A673 (cell line): ENCODE measurements around the gene KLHL14. TPM values are rescaled to one million over a fixed set of nuclear protein-coding genes. Genes with fewer than 3 reads are reported as not detected.
A peak's percentile ranks its signal among the peaks of the same experiment; 100 is the strongest.

Experiments used
- BruUV-seq: library from RNA; stranded (reverse); fragments of 400-500 nt; replicated peaks from 2 replicates; lab custom pipeline; 2021; lab: Mats Ljungman, UMichigan
- CTCF ChIA-PET: fragments of 300-600 bp; sonication (Branson Sonifier 250); formaldehyde crosslinking; loops from one replicate; lab custom pipeline; 2022; ENCODE audit warnings: antibody characterized with exemption; lab: Charles Lee
- POLR2A ChIA-PET: fragments of 300-600 bp; sonication (Branson Sonifier 250); formaldehyde crosslinking; loops from one replicate; lab custom pipeline; 2022; ENCODE audit warnings: antibody characterized with exemption; ENCODE audit not compliant: low non-redundant PET; lab: Charles Lee
- DNase-seq: peaks from one replicate; pipeline ENCODE4 v3.0.0-alpha.2; 2015; ENCODE audit warnings: low spot score
- H3K27ac ChIP-seq: fragments of 200-600 bp; sonication (generic); 2 replicates; pipeline ENCODE4 v1.5.1; 2016; ENCODE audit warnings: mixed run types, low read depth, mild to moderate bottlenecking, mixed read lengths, antibody characterized with exemption, low read length; ENCODE audit not compliant: poor library complexity, severe bottlenecking
- H3K27me3 ChIP-seq: fragments of 200-600 bp; sonication (generic); replicated peaks from 2 replicates; pipeline ENCODE4 v1.6.1; 2017; ENCODE audit warnings: mixed run types, low read depth, mild to moderate bottlenecking, mixed read lengths, antibody characterized with exemption, low read length; ENCODE audit not compliant: insufficient read depth, poor library complexity
- H3K36me3 ChIP-seq: fragments of 200-600 bp; sonication (generic); 2 replicates; pipeline ENCODE4 v1.6.1; 2016; ENCODE audit warnings: mixed run types, mild to moderate bottlenecking, mixed read lengths, antibody characterized with exemption, low read length; ENCODE audit not compliant: insufficient read depth, poor library complexity, severe bottlenecking
- H3K4me1 ChIP-seq: fragments of 200-600 bp; sonication (generic); 2 replicates; pipeline ENCODE4 v1.6.1; 2017; ENCODE audit warnings: mixed run types, mild to moderate bottlenecking, mixed read lengths, antibody characterized with exemption, low read length; ENCODE audit not compliant: insufficient read depth, poor library complexity, severe bottlenecking
- H3K4me3 ChIP-seq: fragments of 200-600 bp; sonication (generic); 2 replicates; pipeline ENCODE4 v1.5.1; 2016; ENCODE audit warnings: low read depth, mixed run types, mild to moderate bottlenecking, mixed read lengths, low read length; ENCODE audit not compliant: poor library complexity, severe bottlenecking
- H3K9me3 ChIP-seq: fragments of 200-600 bp; sonication (generic); 2 replicates; pipeline ENCODE4 v1.6.1; 2016; ENCODE audit warnings: mixed run types, low read depth, mild to moderate bottlenecking, mixed read lengths, antibody characterized with exemption, low read length; ENCODE audit not compliant: poor library complexity, severe bottlenecking
- EZH2 ChIP-seq: fragments of 200-600 bp; sonication (generic); IDR thresholded peaks from 2 replicates; pipeline ENCODE4 v1.6.1; 2017; ENCODE audit warnings: borderline replicate concordance, low read depth, mild to moderate bottlenecking, mixed read lengths, antibody characterized with exemption, low read length; ENCODE audit not compliant: poor library complexity, severe bottlenecking
- intact Hi-C: fragments of 100-400 bp; cut with micrococcal nuclease; formaldehyde crosslinking; loops from one replicate; pipeline ENCODE4 v1.10.0; 2022; ENCODE audit not compliant: unreplicated experiment
- total RNA-seq: library from RNA; stranded (reverse); gene quantifications from 2 replicates; pipeline ENCODE4 v1.2.3, GENCODE V29; 2021
- TF ChIP-seq, protein P1 (sequence below): fragments of 300-800, 200-600 bp; sonication (generic); conservative IDR thresholded peaks from 2 replicates; pipeline ENCODE4 v1.5.1; 2017; ENCODE audit warnings: low read depth, mild to moderate bottlenecking, antibody characterized with exemption, low read length, moderate library complexity, mixed read lengths

The KLHL14 gene
- total RNA-seq, 1 experiment from 2014 or later: 2.3 TPM

DNA sequence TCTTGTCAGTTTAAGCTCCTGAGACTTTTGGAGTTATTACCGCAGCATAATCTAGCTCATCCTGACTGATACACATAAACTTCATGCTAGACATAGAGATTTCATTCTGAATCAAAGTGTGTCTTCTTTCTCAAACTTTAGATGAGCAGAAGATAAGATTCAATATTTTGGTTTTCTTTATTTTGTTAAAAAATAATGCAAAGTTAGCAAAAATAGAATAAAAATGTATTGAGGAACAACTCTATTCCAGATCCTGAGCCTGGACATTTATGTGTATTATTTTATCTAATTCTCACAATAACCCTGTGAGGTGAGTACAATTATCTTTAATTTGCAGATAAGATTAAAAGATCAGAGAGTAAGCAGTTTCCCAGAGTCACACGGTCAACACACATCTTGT, 38.4 kb downstream of the KLHL14 start:
- Histone ChIP-seq H3K4me3 (no peak overlapping the region), H3K27ac (no peak overlapping the region), H3K9me3 (no peaks in the 10 kb centered on the region), H3K4me1 (no peaks in the 10 kb centered on the region), H3K36me3 (no peaks in the 10 kb centered on the region), H3K27me3 (no peaks in the 10 kb centered on the region)
- intact Hi-C loops: no loop called here
- CTCF ChIA-PET: no interaction called here
- POLR2A ChIA-PET: no interaction called here
- DNase-seq: no peak
- no TSS peak for BruUV-seq
- TF ChIP-seq, protein P1, sequence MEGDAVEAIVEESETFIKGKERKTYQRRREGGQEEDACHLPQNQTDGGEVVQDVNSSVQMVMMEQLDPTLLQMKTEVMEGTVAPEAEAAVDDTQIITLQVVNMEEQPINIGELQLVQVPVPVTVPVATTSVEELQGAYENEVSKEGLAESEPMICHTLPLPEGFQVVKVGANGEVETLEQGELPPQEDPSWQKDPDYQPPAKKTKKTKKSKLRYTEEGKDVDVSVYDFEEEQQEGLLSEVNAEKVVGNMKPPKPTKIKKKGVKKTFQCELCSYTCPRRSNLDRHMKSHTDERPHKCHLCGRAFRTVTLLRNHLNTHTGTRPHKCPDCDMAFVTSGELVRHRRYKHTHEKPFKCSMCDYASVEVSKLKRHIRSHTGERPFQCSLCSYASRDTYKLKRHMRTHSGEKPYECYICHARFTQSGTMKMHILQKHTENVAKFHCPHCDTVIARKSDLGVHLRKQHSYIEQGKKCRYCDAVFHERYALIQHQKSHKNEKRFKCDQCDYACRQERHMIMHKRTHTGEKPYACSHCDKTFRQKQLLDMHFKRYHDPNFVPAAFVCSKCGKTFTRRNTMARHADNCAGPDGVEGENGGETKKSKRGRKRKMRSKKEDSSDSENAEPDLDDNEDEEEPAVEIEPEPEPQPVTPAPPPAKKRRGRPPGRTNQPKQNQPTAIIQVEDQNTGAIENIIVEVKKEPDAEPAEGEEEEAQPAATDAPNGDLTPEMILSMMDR: no peak
- no peak for TF ChIP-seq EZH2

DNA sequence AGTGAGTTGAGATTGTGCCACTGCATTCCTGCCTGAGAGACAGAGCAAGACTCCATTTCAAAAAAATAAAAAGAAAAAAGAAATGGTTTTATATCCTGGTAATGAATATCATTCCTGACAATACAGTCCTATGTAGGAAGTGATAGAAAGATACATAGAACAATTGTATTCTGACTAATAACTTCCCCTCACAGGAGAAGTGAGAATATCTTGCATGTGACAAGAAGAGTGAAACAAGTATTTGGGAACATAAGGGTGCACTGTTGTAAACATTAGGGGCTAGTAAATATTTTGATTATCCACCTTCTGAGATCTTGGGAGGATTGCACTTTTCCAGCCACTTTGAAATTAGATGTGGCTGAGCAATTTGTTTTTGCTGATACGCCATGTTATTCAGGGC, 40.7 kb downstream of the KLHL14 start:
- Histone ChIP-seq H3K9me3 (no peaks in the 10 kb centered on the region), H3K27ac (no peak overlapping the region), H3K36me3 (no peaks in the 10 kb centered on the region), H3K4me1 (no peaks in the 10 kb centered on the region), H3K4me3 (no peak overlapping the region), H3K27me3 (no peaks in the 10 kb centered on the region)
- POLR2A ChIA-PET: no interaction called here
- CTCF ChIA-PET: no interaction called here
- DNase-seq: no peak
- no TSS peak for BruUV-seq
- TF ChIP-seq, protein P1: no peak
- no peak for TF ChIP-seq EZH2
- intact Hi-C loops: no loop called here

DNA sequence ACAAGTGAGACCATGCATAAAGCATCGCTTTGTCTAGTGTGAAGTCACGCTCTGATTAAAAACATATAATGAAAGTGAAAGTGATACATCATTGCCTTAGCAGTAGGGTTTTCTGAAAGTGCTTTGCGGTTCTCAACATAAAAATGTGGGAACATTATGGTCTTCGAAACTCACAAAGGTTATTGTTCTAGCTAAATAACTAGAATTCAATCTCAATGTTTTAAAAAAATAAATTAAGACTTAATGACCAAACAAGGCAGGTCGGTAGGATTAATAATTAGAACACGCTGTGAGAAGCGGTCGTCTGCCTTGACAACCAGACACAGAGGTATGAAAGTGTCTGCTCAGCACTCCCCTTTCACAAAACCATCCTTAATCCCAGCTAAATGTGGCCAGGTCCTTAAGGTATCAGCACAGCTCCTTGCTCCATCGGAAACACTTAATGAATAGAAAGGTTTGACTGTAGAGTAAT, 42.2 kb downstream of the KLHL14 start:
- TF ChIP-seq EZH2: no peak
- TF ChIP-seq, protein P1: no peak
- Histone ChIP-seq H3K36me3 (no peaks in the 10 kb centered on the region), H3K9me3 (no peaks in the 10 kb centered on the region), H3K4me1 (no peaks in the 10 kb centered on the region), H3K27me3 (no peaks in the 10 kb centered on the region), H3K27ac (peak overlapping the region; percentile 3), H3K4me3 (peak overlapping the region; percentile 46)
- intact Hi-C loops: no loop called here
- POLR2A ChIA-PET: interaction anchor here (0.6 kb wide), 1 partner anchor 187 kb away, joined by 3 read pairs; no protein-coding TSS in a partner anchor
- CTCF ChIA-PET: no interaction called here
- BruUV-seq: no TSS peak
- DNase-seq: peak; percentile 55
